HCT116 (cell line): Measurements from ENCODE around the gene TERT. TPM values are rescaled to one million over a fixed set of nuclear protein-coding genes. Genes with fewer than 3 reads are reported as not detected.

Experiments used
- ATAC-seq: fragments of 200-7000 bp; cut with Tn5 transposase; 2 replicates; pipeline ENCODE4 v1.9.1; 2020; ENCODE audit warnings: mild to moderate bottlenecking, moderate library complexity
- BruUV-seq: library from RNA; stranded (reverse); fragments of 400-500 nt; replicated peaks from 2 replicates; lab custom pipeline; 2021; lab: Mats Ljungman, UMichigan
- CTCF ChIA-PET: fragments of 300-600 bp; sonication (Branson Sonifier 250); formaldehyde crosslinking; loops from one replicate; lab custom pipeline; 2021; ENCODE audit warnings: antibody characterized with exemption; lab: Charles Lee
- POLR2A ChIA-PET: fragments of 300-600, 350-600 bp; sonication (Branson Sonifier 250); formaldehyde crosslinking; loops from one replicate; lab custom pipeline; 2021; ENCODE audit warnings: antibody characterized with exemption; lab: Charles Lee
- RAD21 ChIA-PET, 2 experiments: fragments of 300-600 bp; sonication (Branson Sonifier 250); formaldehyde crosslinking; loops; one replicate each; lab custom pipeline; 2023; ENCODE audit warnings: low total read pairs in 2 of 2; ENCODE audit not compliant: uncharacterized antibody in 2 of 2, unreplicated experiment in 2 of 2, low non-redundant PET in 1 of 2; lab: Charles Lee
- DNase-seq: peaks from one replicate; pipeline ENCODE4 v3.0.0-alpha.2; 2010; ENCODE audit warnings: low read depth, low spot score
- H2AFZ ChIP-seq: fragments of 200-600 bp; shearing (Covaris generic), sonication (generic); 2 replicates; pipeline ENCODE4 v1.6.1; 2017; ENCODE audit warnings: low read depth, mixed run types, mixed read lengths, antibody characterized with exemption, low read length; ENCODE audit not compliant: poor library complexity, severe bottlenecking
- H3K27ac ChIP-seq: 2 replicates; pipeline ENCODE4 v1.5.1; 2012; ENCODE audit warnings: low read depth, low read length
- H3K27me3 ChIP-seq: fragments of 200-600 bp; sonication (generic); 2 replicates; pipeline ENCODE4 v1.6.1; 2016; ENCODE audit warnings: mixed run types, low read length, mixed read lengths; ENCODE audit not compliant: insufficient read depth
- H3K36me3 ChIP-seq, 2 experiments: fragments of 200-500 bp in 1 of 2; fragments of 200-600 bp in 1 of 2; sonication (Bioruptor generic) in 1 of 2; sonication (generic) in 1 of 2; 2 replicates each; pipeline versions ENCODE4 v1.5.1 to v1.6.1; 2014 to 2016; ENCODE audit warnings: low read length in 2 of 2, inconsistent platforms in 1 of 2, mixed read lengths in 1 of 2, mixed run types in 1 of 2; ENCODE audit not compliant: insufficient read depth in 2 of 2, control insufficient read depth in 1 of 2
- H3K4me1 ChIP-seq, 2 experiments: fragments of 200-600 bp in 1 of 2; sonication (generic) in 1 of 2; 2 replicates each; pipeline versions ENCODE4 v1.5.1 to v1.6.1; 2012 to 2017; ENCODE audit warnings: low read length in 2 of 2, inconsistent platforms in 1 of 2, mild to moderate bottlenecking in 1 of 2, mixed read lengths in 1 of 2, mixed run types in 1 of 2, moderate library complexity in 1 of 2; ENCODE audit not compliant: insufficient read depth in 2 of 2, control insufficient read depth in 1 of 2
- H3K4me2 ChIP-seq: fragments of 200-600 bp; sonication (generic); 2 replicates; pipeline ENCODE4 v1.6.1; 2017; ENCODE audit warnings: mixed run types, low read length, mixed read lengths
- H3K4me3 ChIP-seq, 2 experiments: fragments of 200-600 bp in 1 of 2; sonication (generic) in 1 of 2; replicated peaks in 1 of 2; 2 replicates each; pipeline ENCODE4 v1.5.1; 2011 to 2016; ENCODE audit warnings: low read length in 2 of 2, control low read depth in 1 of 2, low read depth in 1 of 2, mild to moderate bottlenecking in 1 of 2, mixed read lengths in 1 of 2, mixed run types in 1 of 2
- H3K79me2 ChIP-seq: fragments of 200-600 bp; sonication (generic); 2 replicates; pipeline ENCODE4 v1.6.1; 2017; ENCODE audit warnings: mild to moderate bottlenecking, mixed run types, low read length, moderate library complexity, mixed read lengths; ENCODE audit not compliant: insufficient read depth
- H3K9ac ChIP-seq: fragments of 200-600 bp; sonication (generic); 2 replicates; pipeline ENCODE4 v1.6.1; 2016; ENCODE audit warnings: low read length, mixed read lengths
- H3K9me2 ChIP-seq: fragments of 200-600 bp; sonication (generic), shearing (Covaris generic); 2 replicates; pipeline ENCODE4 v1.6.1; 2017; ENCODE audit warnings: mixed run types, mild to moderate bottlenecking, moderate library complexity; ENCODE audit not compliant: insufficient read depth
- H3K9me3 ChIP-seq, 2 experiments: fragments of 200-500 bp in 1 of 2; fragments of 200-600 bp in 1 of 2; sonication (Bioruptor generic) in 1 of 2; sonication (generic) in 1 of 2; 2 replicates each; pipeline ENCODE4 v1.6.1; 2014 to 2017; ENCODE audit warnings: low read length in 2 of 2, mixed read lengths in 2 of 2, inconsistent platforms in 1 of 2, low read depth in 1 of 2, mild to moderate bottlenecking in 1 of 2, mixed run types in 1 of 2, moderate library complexity in 1 of 2; ENCODE audit not compliant: control insufficient read depth in 1 of 2, insufficient read depth in 1 of 2
- H4K20me1 ChIP-seq: fragments of 200-600 bp; sonication (generic), shearing (Covaris generic); 2 replicates; pipeline ENCODE4 v1.6.1; 2017; ENCODE audit warnings: mixed run types, mild to moderate bottlenecking, moderate library complexity; ENCODE audit not compliant: insufficient read depth
- CEBPB ChIP-seq: IDR thresholded peaks from 2 replicates; pipeline ENCODE4 v1.6.1; 2012; ENCODE audit warnings: low read depth
- FOSL1 ChIP-seq: IDR thresholded peaks from 2 replicates; pipeline ENCODE4 v1.6.1; 2012; ENCODE audit warnings: low read depth
- JUND ChIP-seq: IDR thresholded peaks from 2 replicates; pipeline ENCODE4 v1.6.1; 2012
- RAD21 ChIP-seq: IDR thresholded peaks from 2 replicates; pipeline ENCODE4 v1.6.1; 2012; ENCODE audit warnings: low read depth, mild to moderate bottlenecking
- SIN3A ChIP-seq: IDR thresholded peaks from 2 replicates; pipeline ENCODE4 v1.6.1; 2012; ENCODE audit warnings: low read depth
- SP1 ChIP-seq: IDR thresholded peaks from 2 replicates; pipeline ENCODE4 v1.6.1; 2012; ENCODE audit warnings: low read depth
- TCF7L2 ChIP-seq: IDR thresholded peaks from 2 replicates; pipeline ENCODE4 v1.7.0; 2011; ENCODE audit warnings: borderline replicate concordance, inconsistent platforms; ENCODE audit not compliant: insufficient read depth, insufficient read length; ENCODE audit errors: extremely low read depth
- YY1 ChIP-seq: IDR thresholded peaks from 2 replicates; pipeline ENCODE4 v1.6.1; 2011; ENCODE audit warnings: low read length, low read depth, moderate library complexity, mild to moderate bottlenecking; ENCODE audit not compliant: insufficient replicate concordance; ENCODE audit errors: extremely low read depth
- ZFX ChIP-seq: fragments of 450-650 bp; IDR thresholded peaks from 2 replicates; pipeline ENCODE4 v1.6.1; 2017
- ZNF274 ChIP-seq: fragments of 200-500 bp; sonication (Bioruptor generic); IDR thresholded peaks from 2 replicates; pipeline ENCODE4 v1.6.1; 2014; ENCODE audit warnings: mild to moderate bottlenecking, low read depth, low read length, inconsistent platforms
- intact Hi-C: fragments of 100-400 bp; cut with micrococcal nuclease; formaldehyde crosslinking; loops from 2 replicates; pipeline ENCODE4 v1.10.0; 2022
- total RNA-seq: library from RNA; stranded (reverse); gene quantifications from one replicate; pipeline ENCODE4 v1.2.1, GENCODE V29; 2021; ENCODE audit not compliant: unreplicated experiment

Gene TERT
- total RNA-seq, 1 experiment from 2014 or later, result 6.9 TPM

GRCh38 chr5:1239505-1240251 is 55.2 kb downstream of the TERT start:
- POLR2A ChIA-PET, result no interaction called here
- no peak for DNase-seq

GRCh38 chr5:1235838-1236237 is 59.0 kb downstream of the TERT start:
- Histone ChIP-seq H4K20me1 (no peaks in the 10 kb centered on the region), H3K4me1 (no peaks in the 10 kb centered on the region), H3K9me2 (no peaks in the 10 kb centered on the region), H3K36me3 (no peaks in the 10 kb centered on the region), H3K4me2 (no peak overlapping the region), H3K27ac (no peak overlapping the region), H3K79me2 (no peaks in the 10 kb centered on the region), H3K27me3 (no peaks in the 10 kb centered on the region), H3K4me3 (no peak overlapping the region), H3K9ac (no peak overlapping the region), H2AFZ (no peak overlapping the region), H3K9me3 (peaks cover 7 to 9% of the 10 kb centered on the region in 2 experiments; a peak in 2 of 4 replicates)
- BruUV-seq, result no TSS peak
- intact Hi-C loops, result no loop called here
- ChIA-PET RAD21 (no interaction called here), POLR2A (no interaction called here), CTCF (no interaction called here)
- no peak for TF ChIP-seq CEBPB
- no peak for TF ChIP-seq JUND
- TF ChIP-seq ZNF274, result no peak
- DNase-seq, result no peak
- ATAC-seq, result no peak

More at GRCh38 chr5:1239505-1240251, 55.2 kb downstream of the TERT start:
- intact Hi-C loops, result no loop called here
- Histone ChIP-seq H3K9ac (no peak overlapping the region), H3K4me2 (no peak overlapping the region), H2AFZ (no peak overlapping the region), H3K27ac (no peak overlapping the region), H3K36me3 (no peaks in the 10 kb centered on the region), H3K4me1 (no peaks in the 10 kb centered on the region), H3K9me3 (peaks cover 7 to 9% of the 10 kb centered on the region in 2 experiments; a peak in 2 of 4 replicates), H3K4me3 (no peak overlapping the region), H3K79me2 (no peaks in the 10 kb centered on the region), H3K27me3 (no peaks in the 10 kb centered on the region), H4K20me1 (no peaks in the 10 kb centered on the region), H3K9me2 (no peaks in the 10 kb centered on the region)
- no TSS peak for BruUV-seq
- TF ChIP-seq TCF7L2, result no peak
- TF ChIP-seq FOSL1, result no peak
- TF ChIP-seq SP1, result no peak
- TF ChIP-seq SIN3A, result no peak
- no peak for TF ChIP-seq YY1
- no peak for TF ChIP-seq ZFX
- no peak for TF ChIP-seq RAD21
- ChIA-PET RAD21 (no interaction called here), CTCF (no interaction called here)
- ATAC-seq, result no peak
